Measurements from ENCODE around the gene TRAPPC2L.

The TRAPPC2L gene

DNA sequence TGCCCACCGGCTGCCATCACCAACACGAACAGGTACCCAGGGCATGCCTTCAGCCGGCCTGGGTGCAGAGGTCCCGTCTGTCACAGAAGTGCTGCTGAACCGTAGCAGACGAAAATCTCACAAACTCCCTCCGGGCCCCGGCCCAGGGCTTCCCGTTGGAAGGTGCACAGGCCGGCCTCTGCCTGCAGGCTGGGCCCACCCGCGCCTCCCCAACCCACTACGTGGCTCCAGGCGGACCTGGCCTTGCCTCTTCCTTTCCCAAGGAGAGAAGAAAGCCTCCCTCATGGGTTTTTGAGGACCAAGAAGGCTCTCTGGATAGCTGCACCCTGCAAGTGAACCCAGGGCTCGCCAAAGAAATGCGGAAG is 55.0 kb downstream of the TRAPPC2L start:
- DNase-seq: no peak
